Loucy (cell line): ENCODE results near the gene ECT2L.

ENCODE experiments used
- CTCF ChIP-seq: fragments of 200-600 bp; sonication (generic); conservative IDR thresholded peaks from 2 replicates; pipeline ENCODE4 v1.5.1; 2014; ENCODE audit warnings: mild to moderate bottlenecking, antibody characterized with exemption, low read length
- EZH2phosphoT487 ChIP-seq: fragments of 200-600 bp; IDR thresholded peaks from 2 replicates; pipeline ENCODE4 v1.6.1; 2018; ENCODE audit warnings: antibody characterized with exemption, mild to moderate bottlenecking, moderate library complexity, borderline replicate concordance

DNA sequence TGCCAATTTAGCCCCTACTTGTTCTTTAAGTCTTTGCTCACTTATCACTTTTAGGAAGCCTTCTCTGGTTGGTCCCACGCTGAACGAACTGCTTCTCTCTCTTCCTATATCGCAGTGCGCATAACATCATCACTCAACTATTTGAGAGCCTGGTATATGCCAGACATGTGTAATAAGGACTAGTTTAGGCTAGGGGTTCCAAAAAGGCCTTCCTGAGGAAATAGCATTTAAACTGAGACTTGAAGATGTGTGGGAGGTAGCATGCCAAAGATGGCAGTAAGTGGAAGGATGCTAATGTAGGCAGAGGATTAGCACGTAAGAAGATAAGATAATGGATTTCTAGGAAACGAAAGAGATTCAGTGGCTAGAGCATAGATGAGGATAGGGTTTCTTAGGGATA is 17.6 kb upstream of the ECT2L start:
- TF ChIP-seq CTCF, result no peak
- TF ChIP-seq EZH2phosphoT487, result no peak
